ENCODE measurements around the gene ERBB4.

- TF ChIP-seq, protein P1, sequence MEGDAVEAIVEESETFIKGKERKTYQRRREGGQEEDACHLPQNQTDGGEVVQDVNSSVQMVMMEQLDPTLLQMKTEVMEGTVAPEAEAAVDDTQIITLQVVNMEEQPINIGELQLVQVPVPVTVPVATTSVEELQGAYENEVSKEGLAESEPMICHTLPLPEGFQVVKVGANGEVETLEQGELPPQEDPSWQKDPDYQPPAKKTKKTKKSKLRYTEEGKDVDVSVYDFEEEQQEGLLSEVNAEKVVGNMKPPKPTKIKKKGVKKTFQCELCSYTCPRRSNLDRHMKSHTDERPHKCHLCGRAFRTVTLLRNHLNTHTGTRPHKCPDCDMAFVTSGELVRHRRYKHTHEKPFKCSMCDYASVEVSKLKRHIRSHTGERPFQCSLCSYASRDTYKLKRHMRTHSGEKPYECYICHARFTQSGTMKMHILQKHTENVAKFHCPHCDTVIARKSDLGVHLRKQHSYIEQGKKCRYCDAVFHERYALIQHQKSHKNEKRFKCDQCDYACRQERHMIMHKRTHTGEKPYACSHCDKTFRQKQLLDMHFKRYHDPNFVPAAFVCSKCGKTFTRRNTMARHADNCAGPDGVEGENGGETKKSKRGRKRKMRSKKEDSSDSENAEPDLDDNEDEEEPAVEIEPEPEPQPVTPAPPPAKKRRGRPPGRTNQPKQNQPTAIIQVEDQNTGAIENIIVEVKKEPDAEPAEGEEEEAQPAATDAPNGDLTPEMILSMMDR (IDR thresholded peaks at IDR 0.05), result no peak
- TF ChIP-seq POLR2A (IDR thresholded peaks at IDR 0.05), result no peak
Observed at GRCh38 chr2:211985393-211985792, 553.2 kb downstream of the ERBB4 start.

Data from esophagus squamous epithelium (tissue), 4 donors.